ENCODE measurements around the gene ALDH16A1. TPM values are rescaled to one million over a fixed set of nuclear protein-coding genes. Genes with fewer than 3 reads are reported as not detected.

The ALDH16A1 gene
- total and polyA plus RNA-seq, 2 donors (not counting 3 experiments of a cell fraction or from before 2014, with no cell fraction given) = 27.6 to 33.2 TPM

GRCh38 chr19:49403404-49404187 is 49.4 kb upstream of the ALDH16A1 start:
- Histone ChIP-seq H3K27ac (ENCODE audit: insufficient read depth, low read depth, low read length) (no peak overlapping the region), H3K4me3 (replicated peaks in 1 of 3; ENCODE audit: insufficient read depth in 1 of 3, low read depth in 1 of 3, low read length in 3 of 3) (no peak overlapping the region), H3K4me1 (ENCODE audit: control insufficient read depth, extremely low read depth, insufficient read depth, low read length) (no peaks in the 10 kb centered on the region), H3K27me3 (ENCODE audit: control insufficient read depth in 2 of 2, insufficient read depth in 2 of 2, low read length in 2 of 2) (no peaks in the 10 kb centered on the region), H3K9me3 (replicated peaks; ENCODE audit: control insufficient read depth, insufficient read depth, low read length) (no peaks in the 10 kb centered on the region), H3K79me2 (ENCODE audit: control insufficient read depth, insufficient read depth, low read length) (no peaks in the 10 kb centered on the region), H3K9ac (replicated peaks; ENCODE audit: extremely low read depth, insufficient read depth, low read length) (no peak overlapping the region), H3K9me1 (replicated peaks; ENCODE audit: control insufficient read depth, extremely low read depth, insufficient read depth, low read length) (no peaks in the 10 kb centered on the region), H2AFZ (ENCODE audit: low read depth, low read length) (no peak overlapping the region), H3K36me3 (ENCODE audit: control insufficient read depth in 2 of 2, extremely low read depth in 1 of 2, insufficient read depth in 2 of 2, low read length in 2 of 2) (no peaks in the 10 kb centered on the region), H4K20me1 (replicated peaks; ENCODE audit: control insufficient read depth, extremely low read depth, insufficient read depth, low read length) (no peaks in the 10 kb centered on the region), H3K4me2 (ENCODE audit: insufficient read depth, low read length) (no peak overlapping the region)
- intact Hi-C loops (cut with micrococcal nuclease) (no loop called here), dilution Hi-C loops (cut with MboI; ENCODE audit: extremely low pct_ligation_motif_present, low sequenced_read_pairs) (no loop called here)
- no peak for TF ChIP-seq MYC (IDR thresholded peaks at IDR 0.05; ENCODE audit: low read depth, low read length)
- no peak for TF ChIP-seq MAX (IDR thresholded peaks at IDR 0.05; ENCODE audit: insufficient read depth, insufficient read length)
- TF ChIP-seq POLR2A (IDR thresholded peaks at IDR 0.05; ENCODE audit: low read depth, low read length) = no peak
- TF ChIP-seq JUN (IDR thresholded peaks at IDR 0.05; ENCODE audit: borderline replicate concordance, insufficient read depth, insufficient read length, low read depth) = no peak
- TF ChIP-seq CTCF (IDR thresholded peaks at IDR 0.05; ENCODE audit: extremely low read depth in 1 of 2, insufficient read depth in 1 of 2, low read depth in 1 of 2, low read length in 2 of 2) = no peak
- TF ChIP-seq FOS (IDR thresholded peaks at IDR 0.05; ENCODE audit: borderline replicate concordance, insufficient read depth, low read length) = no peak
- no peak for TF ChIP-seq EZH2 (IDR thresholded peaks at IDR 0.05; ENCODE audit: borderline replicate concordance, low read depth, low read length, severe bottlenecking)
- TF ChIP-seq POLR2AphosphoS5 (IDR thresholded peaks at IDR 0.05; ENCODE audit: insufficient read depth, low read depth, low read length) = no peak
- no peak for TF ChIP-seq GATA2 (IDR thresholded peaks at IDR 0.05; ENCODE audit: insufficient read depth, insufficient read length, low read depth, low read length)
- ChIA-PET POLR2A (no interaction called here), CTCF (no interaction called here)
- no TSS peak for BruUV-seq (replicated peaks)
- DNase-seq (ENCODE audit: low read depth, low spot score) (no peak), FAIRE-seq (no peak)
